ENCODE results near the gene RAB40B.

Gene RAB40B

GRCh38 chr17:82613283-82614094 is 85.0 kb downstream of the RAB40B start:
- DNase-seq: no peak

- no peak for DNase-seq
These were observed 87.1 kb downstream of the RAB40B start for GRCh38 chr17:82611140-82612058.

- DNase-seq: no peak
These were observed 88.8 kb downstream of the RAB40B start for GRCh38 chr17:82609655-82610054.

- DNase-seq: no peak
These were observed 89.7 kb downstream of the RAB40B start for GRCh38 chr17:82608816-82609215.

GRCh38 chr17:82605939-82606600 is 92.4 kb downstream of the RAB40B start:
- DNase-seq: no peak
